AG04450 (cell line): ENCODE data around the gene NKAIN2. TPM values are rescaled to one million over a fixed set of nuclear protein-coding genes. Genes with fewer than 3 reads are reported as not detected.
"Not testable (repeated sequence)": the region's sequence is repeated elsewhere in the genome, so short reads cannot be mapped to it uniquely, and the experiment has no call there.

Experiments used
- CTCF ChIA-PET: fragments of 300-600, 350-600 bp; formaldehyde crosslinking; extraction: SDS; loops from one replicate; lab custom pipeline; 2022; ENCODE audit warnings: antibody characterized with exemption, inconsistent platforms; lab: Charles Lee
- POLR2A ChIA-PET: fragments of 350-600 bp; formaldehyde crosslinking; extraction: SDS; loops from one replicate; lab custom pipeline; 2021; ENCODE audit warnings: antibody characterized with exemption, inconsistent platforms; lab: Yijun Ruan, JAX
- DNase-seq: peaks from one replicate; pipeline ENCODE4 v3.0.0-alpha.2; 2011; ENCODE audit warnings: low read depth, low spot score
- H3K27ac ChIP-seq: one replicate; pipeline ENCODE4 v1.5.1; 2012; ENCODE audit warnings: low read depth, low read length, control low read depth
- H3K27me3 ChIP-seq: one replicate; pipeline ENCODE4 v1.6.0; 2012; ENCODE audit warnings: low read length; ENCODE audit not compliant: control insufficient read depth, insufficient read depth
- H3K4me3 ChIP-seq: 2 replicates; pipeline ENCODE4 v1.5.1; 2011; ENCODE audit warnings: mild to moderate bottlenecking, low read depth, low read length, control low read depth
- H3K9me3 ChIP-seq: 2 replicates; pipeline ENCODE4 v1.5.1; 2012; ENCODE audit warnings: low read length; ENCODE audit not compliant: control insufficient read depth, insufficient read depth
- polyA plus RNA-seq: library from polyadenylated mRNA; depleted of rRNA; stranded (reverse); fragments of >200 nt; gene quantifications from 2 replicates; pipeline ENCODE4 v1.2.3, GENCODE V29; 2011
- TF ChIP-seq, protein P1 (sequence below): IDR thresholded peaks from 2 replicates; pipeline ENCODE4 v1.5.1; 2011; ENCODE audit warnings: low read depth, low read length, control low read depth, inconsistent platforms

The NKAIN2 gene
- polyA plus RNA-seq, 1 experiment, result not detected

DNA sequence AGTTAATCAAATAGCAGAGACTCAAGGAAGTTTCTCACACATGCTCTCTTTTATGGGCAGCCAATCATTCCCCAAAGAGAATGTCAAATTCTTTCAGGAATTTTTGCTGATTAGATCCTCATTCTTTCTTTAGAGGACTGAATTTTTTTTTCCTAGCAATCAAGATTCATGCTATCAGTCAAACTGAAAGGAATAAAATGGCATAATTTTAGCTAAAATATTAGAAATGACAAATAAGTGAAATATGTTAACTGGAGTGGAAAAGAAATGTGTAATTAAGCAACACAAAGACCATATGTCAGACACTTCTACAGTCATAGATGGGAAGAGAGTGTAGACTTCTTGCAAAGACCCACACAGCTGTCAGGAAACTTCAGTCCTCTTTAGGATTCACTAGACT lies 916.2 kb downstream of the NKAIN2 start:
- Histone ChIP-seq H3K27ac (no peak overlapping the region), H3K4me3 (no peak overlapping the region), H3K9me3 (no peaks in the 10 kb centered on the region), H3K27me3 (no peaks in the 10 kb centered on the region)
- DNase-seq, result no peak
- POLR2A ChIA-PET, result no interaction called here
- CTCF ChIA-PET, result no interaction called here
- TF ChIP-seq, protein P1, sequence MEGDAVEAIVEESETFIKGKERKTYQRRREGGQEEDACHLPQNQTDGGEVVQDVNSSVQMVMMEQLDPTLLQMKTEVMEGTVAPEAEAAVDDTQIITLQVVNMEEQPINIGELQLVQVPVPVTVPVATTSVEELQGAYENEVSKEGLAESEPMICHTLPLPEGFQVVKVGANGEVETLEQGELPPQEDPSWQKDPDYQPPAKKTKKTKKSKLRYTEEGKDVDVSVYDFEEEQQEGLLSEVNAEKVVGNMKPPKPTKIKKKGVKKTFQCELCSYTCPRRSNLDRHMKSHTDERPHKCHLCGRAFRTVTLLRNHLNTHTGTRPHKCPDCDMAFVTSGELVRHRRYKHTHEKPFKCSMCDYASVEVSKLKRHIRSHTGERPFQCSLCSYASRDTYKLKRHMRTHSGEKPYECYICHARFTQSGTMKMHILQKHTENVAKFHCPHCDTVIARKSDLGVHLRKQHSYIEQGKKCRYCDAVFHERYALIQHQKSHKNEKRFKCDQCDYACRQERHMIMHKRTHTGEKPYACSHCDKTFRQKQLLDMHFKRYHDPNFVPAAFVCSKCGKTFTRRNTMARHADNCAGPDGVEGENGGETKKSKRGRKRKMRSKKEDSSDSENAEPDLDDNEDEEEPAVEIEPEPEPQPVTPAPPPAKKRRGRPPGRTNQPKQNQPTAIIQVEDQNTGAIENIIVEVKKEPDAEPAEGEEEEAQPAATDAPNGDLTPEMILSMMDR, result no peak

DNA sequence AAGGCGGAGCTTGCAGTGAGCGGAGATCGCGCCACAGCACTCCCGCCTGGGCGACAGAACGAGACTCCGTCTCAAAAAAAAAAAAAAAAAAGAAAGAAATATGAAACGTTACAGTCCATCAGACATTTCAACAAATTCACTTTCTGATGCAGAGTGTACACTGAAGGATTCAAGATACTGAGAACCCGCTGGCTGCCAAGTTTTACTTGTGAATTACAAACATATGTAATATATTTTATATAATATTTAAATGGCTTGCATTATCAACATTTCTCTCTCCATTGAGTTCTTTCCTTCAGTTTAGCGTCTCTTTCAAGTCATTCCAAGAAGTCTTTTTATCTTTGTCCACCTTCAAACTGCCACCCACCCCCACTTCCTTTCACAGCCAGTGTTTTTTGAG lies 917.7 kb downstream of the NKAIN2 start:
- TF ChIP-seq, protein P1, result no peak
- Histone ChIP-seq H3K27me3 (no peaks in the 10 kb centered on the region), H3K27ac (no peak overlapping the region), H3K4me3 (no peak overlapping the region), H3K9me3 (no peaks in the 10 kb centered on the region)
- POLR2A ChIA-PET, result no interaction called here
- no peak for DNase-seq
- CTCF ChIA-PET, result no interaction called here

DNA sequence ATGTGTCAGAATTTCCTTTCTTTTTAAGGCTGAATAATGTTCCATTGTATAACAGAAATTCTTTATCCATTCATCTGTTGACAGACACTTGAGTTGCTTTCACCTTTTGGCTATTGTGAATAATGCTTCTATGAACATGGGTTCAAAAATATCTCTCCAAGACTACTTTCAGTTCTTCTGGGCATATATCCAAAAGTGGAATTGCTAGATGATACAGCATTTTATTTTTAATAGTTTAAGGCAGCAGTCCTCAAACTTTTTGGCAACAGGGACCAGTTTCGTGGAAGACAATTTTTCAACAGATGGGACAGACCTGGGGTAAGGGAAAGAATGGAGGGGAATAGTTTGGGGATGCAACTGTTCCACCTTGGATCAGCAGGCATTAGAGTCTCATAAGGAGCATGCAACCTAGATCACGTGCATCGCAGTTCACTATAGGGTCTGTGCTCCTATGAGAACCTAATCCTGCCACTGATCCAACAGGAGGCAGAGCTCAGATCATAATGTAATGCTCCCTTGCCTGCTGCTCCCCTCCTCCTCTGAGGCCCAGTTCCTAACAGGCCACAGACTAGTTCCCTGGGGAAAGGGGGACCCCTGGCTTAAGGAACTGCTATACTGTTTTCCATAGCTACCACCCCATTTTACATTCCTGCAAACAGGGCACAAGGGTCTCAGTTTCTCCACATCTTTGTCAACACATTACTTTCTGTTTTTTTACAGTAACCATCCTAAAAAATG lies 918.6 kb downstream of the NKAIN2 start:
- H3K27ac ChIP-seq, result no peak overlapping the region
- TF ChIP-seq, protein P1, result no peak
- ChIA-PET POLR2A (no interaction called here), CTCF (no interaction called here)
- no peaks in the 10 kb centered on the region for H3K27me3 ChIP-seq
- DNase-seq, result no peak
- no peak overlapping the region for H3K4me3 ChIP-seq
- no peaks in the 10 kb centered on the region for H3K9me3 ChIP-seq

DNA sequence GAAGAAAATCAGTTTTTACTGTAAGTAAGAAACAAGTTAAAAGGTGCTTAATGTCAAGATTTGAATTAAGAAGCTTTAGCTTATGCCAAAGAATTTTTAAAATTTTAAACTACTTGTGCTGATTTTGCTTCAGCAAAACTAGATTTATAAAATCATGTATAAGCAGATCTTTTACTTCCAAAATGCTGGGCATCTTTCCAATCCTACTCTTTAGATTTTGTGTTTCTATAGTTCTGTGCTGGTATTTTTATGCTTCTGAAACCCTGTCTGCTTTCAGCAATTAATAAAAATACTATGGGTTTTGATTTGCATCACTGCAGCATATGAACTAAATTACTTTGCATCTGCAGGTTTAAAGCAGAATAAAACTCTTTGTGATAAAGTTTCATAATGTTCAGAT lies 920.0 kb downstream of the NKAIN2 start:
- TF ChIP-seq, protein P1, result no peak
- Histone ChIP-seq H3K4me3 (no peak overlapping the region), H3K27ac (no peak overlapping the region), H3K27me3 (no peaks in the 10 kb centered on the region), H3K9me3 (no peaks in the 10 kb centered on the region)
- ChIA-PET POLR2A (no interaction called here), CTCF (no interaction called here)
- DNase-seq, result no peak

DNA sequence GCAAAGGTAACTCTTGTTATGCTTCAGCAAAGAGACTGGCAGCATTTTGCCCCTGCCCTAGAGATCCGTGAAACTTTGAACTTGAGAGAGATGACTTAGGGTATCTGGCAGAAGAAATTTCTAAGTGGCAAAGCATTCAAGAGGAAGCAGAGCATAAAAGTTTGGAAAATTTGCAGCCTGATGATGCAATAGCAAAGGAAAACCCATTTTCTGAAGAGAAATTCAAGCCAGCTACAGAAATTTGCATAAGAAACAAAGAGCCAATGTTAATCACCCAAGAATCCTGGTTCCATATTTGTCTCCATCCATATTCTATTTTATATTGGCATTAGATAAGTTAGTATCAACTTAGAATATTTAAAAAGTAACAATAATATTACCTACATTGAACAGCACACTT lies 934.1 kb downstream of the NKAIN2 start:
- H3K9me3 ChIP-seq, result not testable (repeated sequence)

More for the DNA sequence above, 934.1 kb downstream of the NKAIN2 start:
- H3K4me3 ChIP-seq, H3K27me3 ChIP-seq, H3K27ac ChIP-seq, CTCF ChIA-PET, POLR2A ChIA-PET, DNase-seq: not testable (repeated sequence)
